ELF-1 (cell line): ENCODE measurements around the gene PAGR1.
A peak's percentile ranks its signal among the peaks of the same experiment; 100 is the strongest.
"Not testable (repeated sequence)": the region's sequence is repeated elsewhere in the genome, so short reads cannot be mapped to it uniquely, and the experiment has no call there.

ENCODE experiments used
- DNase-seq: peaks from one replicate; pipeline ENCODE4 v3.0.0-alpha.2; 2016; ENCODE audit warnings: low read depth, low spot score

PAGR1 gene

GRCh38 chr16:29791845-29792807 is 23.8 kb upstream of the PAGR1 start:
- no peak for DNase-seq

DNA sequence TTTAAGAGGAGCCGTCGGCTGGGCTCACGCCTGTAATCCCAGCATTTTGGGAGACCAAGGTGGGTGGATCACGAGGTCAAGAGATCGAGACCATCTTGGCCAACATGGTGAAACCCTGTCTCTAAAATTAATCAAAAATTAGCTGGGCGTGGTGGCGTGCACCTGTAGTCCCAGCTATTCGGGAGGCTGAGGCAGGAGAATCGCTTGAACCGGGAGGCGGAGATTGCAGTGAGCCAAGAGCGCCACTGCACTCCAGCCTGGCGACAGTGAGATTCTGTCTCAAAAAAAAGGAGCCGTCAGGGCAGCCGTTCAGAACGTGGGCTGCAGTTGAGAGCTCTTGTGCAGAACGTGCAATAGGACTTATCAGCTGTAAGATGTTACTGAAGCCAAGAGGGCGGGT is 22.8 kb upstream of the PAGR1 start:
- DNase-seq, result not testable (repeated sequence)

- no peak for DNase-seq
These were observed 21.7 kb upstream of the PAGR1 start for GRCh38 chr16:29794231-29794710.

DNA sequence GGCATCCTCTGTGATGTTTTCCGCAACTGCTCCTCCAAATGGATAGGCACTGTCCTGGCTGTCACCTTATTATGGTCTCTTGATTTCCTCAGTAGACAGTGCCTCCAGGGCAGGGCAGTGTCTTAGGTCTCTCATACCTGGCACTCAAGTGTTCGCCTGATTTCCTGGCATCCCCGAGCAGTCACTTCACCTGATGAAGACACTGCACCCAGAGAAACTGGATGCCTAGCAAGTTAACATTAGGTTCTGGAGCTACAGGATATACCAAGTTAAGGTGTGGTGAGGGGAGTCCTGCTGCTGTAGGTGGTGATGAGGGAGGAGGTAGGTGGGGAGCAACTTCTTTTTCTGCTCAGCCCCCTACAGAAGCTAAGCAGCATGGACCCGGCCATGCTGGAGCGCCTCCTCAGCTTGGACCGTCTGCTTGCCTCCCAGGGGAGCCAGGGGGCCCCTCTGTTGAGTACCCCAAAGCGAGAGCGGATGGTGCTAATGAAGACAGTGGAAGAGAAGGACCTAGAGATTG is 13.5 kb upstream of the PAGR1 start:
- no peak for DNase-seq

DNA sequence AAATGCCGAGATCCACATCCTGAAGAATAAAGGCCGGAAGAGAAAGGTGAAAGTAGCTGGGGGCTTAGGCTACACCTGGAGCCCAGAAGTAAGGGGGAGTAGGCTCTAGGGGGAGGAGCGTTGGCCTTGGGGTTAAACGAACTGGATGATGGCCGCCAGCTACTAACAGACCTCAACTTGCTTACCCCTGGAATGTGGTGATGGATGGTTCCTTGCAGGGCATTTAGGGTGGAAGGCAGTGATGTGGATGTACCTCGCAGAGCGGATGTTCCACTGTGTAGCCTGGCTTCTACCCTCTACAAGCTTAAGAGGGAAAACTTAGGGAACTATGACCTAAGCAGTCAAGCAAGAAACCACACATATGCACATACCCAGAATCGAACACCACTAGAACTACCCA is 11.9 kb upstream of the PAGR1 start:
- DNase-seq, result no peak

DNA sequence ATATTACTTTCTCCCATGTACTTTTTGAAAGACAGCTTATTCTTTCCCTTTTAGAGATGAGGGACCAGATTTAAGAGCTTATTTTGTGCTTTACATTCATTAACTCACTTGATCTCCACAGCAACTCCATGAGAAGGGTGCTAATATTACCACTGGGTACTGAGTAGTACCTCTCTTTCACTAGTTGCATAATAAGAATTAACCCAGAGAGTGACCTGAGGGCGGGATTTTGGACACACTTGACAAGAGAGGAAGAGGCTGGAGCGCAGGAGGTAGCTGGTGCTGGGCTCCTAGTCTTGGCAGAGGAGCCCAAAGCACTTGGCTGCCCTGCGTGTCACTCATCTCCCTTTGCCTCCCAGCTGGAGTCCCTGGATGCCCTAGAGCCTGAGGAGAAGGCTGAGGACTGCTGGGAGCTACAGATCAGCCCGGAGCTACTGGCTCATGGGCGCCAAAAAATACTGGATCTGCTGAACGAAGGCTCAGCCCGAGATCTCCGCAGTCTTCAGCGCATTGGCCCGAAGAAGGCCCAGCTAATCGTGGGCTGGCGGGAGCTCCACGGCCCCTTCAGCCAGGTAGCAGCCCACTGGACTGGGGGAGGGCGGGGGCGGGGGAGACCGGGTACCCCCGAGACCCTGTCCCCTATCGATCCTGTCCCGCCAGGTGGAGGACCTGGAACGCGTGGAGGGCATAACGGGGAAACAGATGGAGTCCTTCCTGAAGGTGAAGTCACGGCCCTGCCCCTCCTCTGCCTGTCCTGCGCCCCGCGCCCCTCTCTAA is 11.3 kb upstream of the PAGR1 start:
- no peak for DNase-seq

GRCh38 chr16:29805232-29806098 is 10.5 kb upstream of the PAGR1 start:
- DNase-seq, result peak; percentile 99

GRCh38 chr16:29806099-29806579 is 9.8 kb upstream of the PAGR1 start, which contains the start of gene MAZ:
MAZ (plus strand) TSS chr16:29806529; CDS start chr16:29806702, 173 bp downstream.
- no peak for DNase-seq

- DNase-seq, result peak; percentile 72
These were observed 9.1 kb upstream of the PAGR1 start for GRCh38 chr16:29806641-29807425.

- DNase-seq, result peak; percentile 85
These were observed 8.3 kb upstream of the PAGR1 start for GRCh38 chr16:29807426-29808218.

DNA sequence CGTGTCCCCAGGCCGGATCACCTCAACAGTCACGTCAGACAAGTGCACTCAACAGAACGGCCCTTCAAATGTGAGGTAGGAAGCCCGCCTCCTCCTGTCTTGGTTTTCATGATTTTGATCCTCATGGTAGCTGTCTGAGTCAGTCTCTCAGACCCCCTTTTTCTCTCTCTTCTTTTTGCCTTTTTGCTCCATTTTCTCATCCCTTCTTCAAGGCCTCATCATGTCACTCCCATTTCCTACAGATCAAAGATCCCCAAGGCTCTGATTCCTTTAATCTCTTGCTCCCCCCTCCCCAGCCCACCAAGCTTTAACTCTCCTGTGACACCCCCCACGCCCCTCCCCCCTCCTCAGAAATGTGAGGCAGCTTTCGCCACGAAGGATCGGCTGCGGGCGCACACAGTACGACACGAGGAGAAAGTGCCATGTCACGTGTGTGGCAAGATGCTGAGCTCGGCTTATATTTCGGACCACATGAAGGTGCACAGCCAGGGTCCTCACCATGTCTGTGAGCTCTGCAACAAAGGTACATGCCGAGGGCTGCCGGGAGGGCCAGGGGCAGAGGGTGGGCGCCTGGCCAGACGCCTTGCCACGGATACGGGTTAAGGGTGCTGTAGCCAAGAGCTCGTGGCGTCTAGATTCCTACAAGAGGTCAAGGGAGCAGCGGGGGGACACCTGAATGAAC is 7.6 kb upstream of the PAGR1 start:
- no peak for DNase-seq

DNA sequence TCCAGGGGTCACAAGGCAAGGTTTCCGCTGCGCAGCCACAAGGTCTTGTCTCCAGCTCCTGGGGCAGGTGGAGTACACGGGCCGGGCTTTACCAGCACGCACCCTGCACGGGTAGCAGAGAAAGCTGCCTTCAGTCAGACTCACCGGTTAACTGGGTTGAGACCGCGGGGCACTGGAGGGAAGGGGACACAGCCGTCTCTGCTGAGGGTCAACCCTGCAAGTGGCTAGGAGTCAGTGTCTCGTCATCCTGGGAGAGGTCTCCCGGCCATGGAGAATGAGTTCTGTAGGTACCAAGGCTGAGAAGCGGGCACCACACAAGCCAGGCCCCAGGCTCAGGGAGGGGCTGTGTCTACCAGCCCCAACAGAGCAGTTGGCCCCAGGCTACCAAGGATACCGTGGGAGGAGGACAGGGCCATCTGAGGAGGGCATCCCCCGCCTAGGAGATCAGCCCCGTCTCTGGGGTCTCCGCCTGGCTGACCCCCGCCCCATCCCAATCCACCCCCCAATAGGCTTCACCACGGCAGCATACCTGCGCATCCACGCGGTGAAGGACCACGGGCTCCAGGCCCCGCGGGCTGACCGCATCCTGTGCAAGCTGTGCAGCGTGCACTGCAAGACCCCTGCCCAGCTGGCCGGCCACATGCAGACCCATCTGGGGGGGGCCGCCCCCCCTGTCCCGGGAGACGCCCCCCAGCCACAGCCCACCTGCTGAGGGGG is 6.8 kb upstream of the PAGR1 start:
- peak; percentile 32 for DNase-seq

- peak; percentile 66 for DNase-seq
These were observed 5.9 kb upstream of the PAGR1 start for GRCh38 chr16:29809850-29810698.

GRCh38 chr16:29810699-29811169 is 5.2 kb upstream of the PAGR1 start:
- no peak for DNase-seq

GRCh38 chr16:29811170-29811895 is 4.6 kb upstream of the PAGR1 start:
- DNase-seq, result peak; percentile 99
